Stomach (tissue), 4 donors: ENCODE results near the gene SPEG.

ENCODE experiments used
- EP300 ChIP-seq: sonication (generic); formaldehyde crosslinking; IDR thresholded peaks from one replicate; pipeline ENCODE4 v1.6.1; 2017; ENCODE audit warnings: antibody characterized with exemption
- POLR2A ChIP-seq, 4 donors: fragments of 450-650 bp; IDR thresholded peaks; one replicate each; pipeline ENCODE4 v1.6.1; 2016; ENCODE audit warnings: antibody characterized with exemption in 4 of 4, control low read depth in 2 of 4, mild to moderate bottlenecking in 1 of 4, moderate library complexity in 1 of 4
- POLR2AphosphoS5 ChIP-seq, 3 donors: sonication (generic); formaldehyde crosslinking; IDR thresholded peaks; one replicate each; pipeline ENCODE4 v1.6.1; 2016; ENCODE audit warnings: antibody characterized with exemption in 3 of 3
- TF ChIP-seq, protein P1 (sequence below), 7 experiments: fragments of 450-650 bp in 4 of 7; fragments of 200-600 bp in 3 of 7; sonication (generic) in 3 of 7; IDR thresholded peaks; one replicate each; pipeline ENCODE4 v1.5.1; 2016 to 2019; ENCODE audit warnings: antibody characterized with exemption in 7 of 7, control low read depth in 2 of 7, mild to moderate bottlenecking in 1 of 7

DNA sequence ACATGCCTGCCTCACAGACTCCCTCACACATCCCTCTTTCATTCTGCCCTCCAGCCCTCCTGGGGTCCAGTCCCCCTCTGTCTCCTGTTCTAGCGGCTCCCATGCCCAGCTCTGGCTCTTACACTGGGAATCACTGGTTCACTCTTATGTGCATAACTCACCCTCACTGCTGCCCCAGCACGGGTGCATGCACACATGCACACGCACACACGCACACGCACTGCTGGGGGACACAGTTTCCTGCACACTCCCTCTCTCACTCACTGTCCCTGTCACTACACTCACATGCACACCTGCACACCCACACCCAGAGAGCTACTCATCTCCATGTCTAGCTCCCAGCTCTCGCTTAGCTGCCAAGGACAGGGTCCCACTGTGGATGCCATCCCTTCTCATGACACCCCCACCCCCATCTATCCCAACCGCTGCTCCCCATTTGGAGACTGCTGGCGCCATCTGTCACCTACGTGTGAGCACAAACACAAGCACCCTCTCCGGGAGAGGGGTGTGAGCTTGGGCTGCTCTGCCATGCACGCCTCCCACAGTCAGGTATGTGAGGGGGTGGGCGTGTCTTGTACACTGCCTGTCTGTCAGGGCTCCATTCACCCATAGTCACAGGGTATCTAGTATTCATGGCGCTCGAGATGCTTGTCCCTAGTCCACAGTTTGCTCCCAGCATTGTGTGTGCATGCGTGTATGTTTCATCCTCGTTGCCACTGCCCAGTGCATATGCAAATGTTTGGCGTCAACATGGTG, 81.4 kb downstream of the SPEG start:
- TF ChIP-seq, protein P1, sequence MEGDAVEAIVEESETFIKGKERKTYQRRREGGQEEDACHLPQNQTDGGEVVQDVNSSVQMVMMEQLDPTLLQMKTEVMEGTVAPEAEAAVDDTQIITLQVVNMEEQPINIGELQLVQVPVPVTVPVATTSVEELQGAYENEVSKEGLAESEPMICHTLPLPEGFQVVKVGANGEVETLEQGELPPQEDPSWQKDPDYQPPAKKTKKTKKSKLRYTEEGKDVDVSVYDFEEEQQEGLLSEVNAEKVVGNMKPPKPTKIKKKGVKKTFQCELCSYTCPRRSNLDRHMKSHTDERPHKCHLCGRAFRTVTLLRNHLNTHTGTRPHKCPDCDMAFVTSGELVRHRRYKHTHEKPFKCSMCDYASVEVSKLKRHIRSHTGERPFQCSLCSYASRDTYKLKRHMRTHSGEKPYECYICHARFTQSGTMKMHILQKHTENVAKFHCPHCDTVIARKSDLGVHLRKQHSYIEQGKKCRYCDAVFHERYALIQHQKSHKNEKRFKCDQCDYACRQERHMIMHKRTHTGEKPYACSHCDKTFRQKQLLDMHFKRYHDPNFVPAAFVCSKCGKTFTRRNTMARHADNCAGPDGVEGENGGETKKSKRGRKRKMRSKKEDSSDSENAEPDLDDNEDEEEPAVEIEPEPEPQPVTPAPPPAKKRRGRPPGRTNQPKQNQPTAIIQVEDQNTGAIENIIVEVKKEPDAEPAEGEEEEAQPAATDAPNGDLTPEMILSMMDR (IDR thresholded peaks at IDR 0.05), result no peak
- TF ChIP-seq POLR2A (IDR thresholded peaks at IDR 0.05), result no peak
- TF ChIP-seq POLR2AphosphoS5 (IDR thresholded peaks at IDR 0.05), result no peak
- no peak for TF ChIP-seq EP300
